ENCODE measurements around the gene NAALADL1. TPM values are rescaled to one million over a fixed set of nuclear protein-coding genes. Genes with fewer than 3 reads are reported as not detected.

The NAALADL1 gene
- polyA plus RNA-seq, 1 experiment = 38.7 TPM

DNA sequence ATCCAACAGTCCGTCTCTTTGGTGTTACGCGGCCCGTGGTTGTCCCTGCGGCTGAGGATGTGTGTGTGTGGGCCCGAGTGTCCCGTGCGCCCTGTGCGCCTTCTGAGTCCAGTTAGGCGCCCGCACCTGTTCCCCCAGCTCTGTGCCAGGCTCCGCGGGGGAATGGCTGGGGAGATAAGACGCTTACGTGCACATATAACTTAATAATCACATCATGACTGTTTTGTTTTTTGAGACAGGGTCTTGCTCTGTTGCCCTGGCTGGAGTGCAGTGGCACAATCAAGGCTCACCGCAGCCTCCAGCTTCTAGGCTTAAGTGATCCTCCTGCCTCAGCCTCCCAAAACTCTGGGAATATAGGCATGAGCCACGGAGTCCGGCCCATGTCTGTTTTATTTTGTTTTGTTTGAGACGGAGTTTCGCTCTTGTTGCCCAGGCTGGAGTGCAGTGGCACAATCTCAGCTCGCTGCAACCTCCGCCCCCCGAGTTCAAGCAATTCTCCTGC, 43.6 kb downstream of the NAALADL1 start:
- H3K36me3 ChIP-seq (ENCODE audit: control insufficient read depth, insufficient read depth, low read length) = peaks cover 3% of the 10 kb centered on the region
- CTCF ChIA-PET = interaction anchor here (0.6 to 5.4 kb wide), 43 partner anchors 8 to 308 kb away, joined by 3 to 56 read pairs (median 5); partner anchors contain the start of genes ATG2A, BATF2, CAPN1 and GPHA2
- TF ChIP-seq, protein P1, sequence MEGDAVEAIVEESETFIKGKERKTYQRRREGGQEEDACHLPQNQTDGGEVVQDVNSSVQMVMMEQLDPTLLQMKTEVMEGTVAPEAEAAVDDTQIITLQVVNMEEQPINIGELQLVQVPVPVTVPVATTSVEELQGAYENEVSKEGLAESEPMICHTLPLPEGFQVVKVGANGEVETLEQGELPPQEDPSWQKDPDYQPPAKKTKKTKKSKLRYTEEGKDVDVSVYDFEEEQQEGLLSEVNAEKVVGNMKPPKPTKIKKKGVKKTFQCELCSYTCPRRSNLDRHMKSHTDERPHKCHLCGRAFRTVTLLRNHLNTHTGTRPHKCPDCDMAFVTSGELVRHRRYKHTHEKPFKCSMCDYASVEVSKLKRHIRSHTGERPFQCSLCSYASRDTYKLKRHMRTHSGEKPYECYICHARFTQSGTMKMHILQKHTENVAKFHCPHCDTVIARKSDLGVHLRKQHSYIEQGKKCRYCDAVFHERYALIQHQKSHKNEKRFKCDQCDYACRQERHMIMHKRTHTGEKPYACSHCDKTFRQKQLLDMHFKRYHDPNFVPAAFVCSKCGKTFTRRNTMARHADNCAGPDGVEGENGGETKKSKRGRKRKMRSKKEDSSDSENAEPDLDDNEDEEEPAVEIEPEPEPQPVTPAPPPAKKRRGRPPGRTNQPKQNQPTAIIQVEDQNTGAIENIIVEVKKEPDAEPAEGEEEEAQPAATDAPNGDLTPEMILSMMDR (IDR thresholded peaks at IDR 0.05; ENCODE audit: insufficient read depth, low read depth, low read length) = no peak
- no peak for DNase-seq (ENCODE audit: low read depth)
- POLR2A ChIA-PET = interaction anchor here (0.6 kb wide), 1 partner anchor 120 kb away, joined by 3 read pairs; no protein-coding TSS in a partner anchor
- H3K4me3 ChIP-seq (ENCODE audit: low read depth, low read length) = peak overlapping the region; percentile 93
- H3K27me3 ChIP-seq (ENCODE audit: control insufficient read depth, insufficient read depth, low read length) = no peaks in the 10 kb centered on the region

DNA sequence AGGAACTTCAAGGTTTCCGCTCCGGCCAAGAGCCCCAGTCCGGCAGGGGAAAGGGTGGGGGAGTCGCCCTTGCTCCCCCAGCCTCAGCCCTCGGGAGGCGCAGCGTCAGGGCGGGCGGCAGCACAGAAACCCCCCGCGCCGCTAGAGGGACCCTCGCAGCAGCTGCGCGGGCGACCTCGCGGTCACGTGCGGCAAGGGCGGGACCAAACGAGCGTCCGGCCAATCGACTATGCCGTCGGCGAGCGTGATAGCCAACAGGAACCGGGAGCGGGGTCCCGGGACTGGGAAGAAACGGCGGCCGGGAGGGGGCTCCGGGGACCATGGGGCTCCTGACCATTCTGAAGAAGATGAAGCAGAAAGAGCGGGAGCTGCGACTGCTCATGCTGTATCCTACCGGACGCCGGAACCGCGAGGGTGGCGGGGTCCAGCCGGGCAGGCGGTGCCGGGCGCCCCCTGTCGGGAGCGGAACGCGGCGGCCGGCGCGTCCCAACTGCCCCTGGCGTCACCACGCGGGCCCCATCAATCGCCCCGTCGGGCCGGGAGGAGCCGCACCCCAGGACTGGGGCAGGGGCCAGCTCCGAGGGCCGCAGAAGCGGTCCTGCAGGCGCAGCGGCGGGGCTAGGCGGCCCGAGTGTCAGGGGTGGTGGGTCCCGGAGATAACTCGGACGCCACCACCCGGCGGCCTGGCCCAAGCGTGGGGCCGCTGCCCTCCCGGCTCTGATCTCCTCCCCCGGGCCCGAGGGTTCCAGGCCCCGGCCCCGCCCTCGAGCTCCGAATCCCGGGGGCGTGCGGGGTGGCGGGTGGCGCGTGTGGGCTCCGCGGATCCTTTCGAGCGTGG, 44.2 kb downstream of the NAALADL1 start, which contains the start of gene ARL2:
Gene ARL2 (plus strand): TSS at position 273 of the 838 bp plus-strand sequence. CDS start 48 bp downstream, at position 321.
- Histone ChIP-seq H3K36me3 (ENCODE audit: control insufficient read depth, insufficient read depth, low read length) (peaks cover 3% of the 10 kb centered on the region), H3K27me3 (ENCODE audit: control insufficient read depth, insufficient read depth, low read length) (no peaks in the 10 kb centered on the region), H3K4me3 (ENCODE audit: low read depth, low read length) (peak within 1 kb of the TSS; percentile 93)
- POLR2A ChIA-PET = interaction anchor here (0.7 kb wide), 1 partner anchor 71 kb away, joined by 3 read pairs; no protein-coding TSS in a partner anchor
- no peak for DNase-seq (ENCODE audit: low read depth)
- TF ChIP-seq, protein P1 (IDR thresholded peaks at IDR 0.05; ENCODE audit: insufficient read depth, low read depth, low read length) = peak; percentile 40
- CTCF ChIA-PET = interaction anchor here (0.6 to 5.4 kb wide), 51 partner anchors 9 to 308 kb away, joined by 3 to 56 read pairs (median 4); partner anchors contain the start of genes ATG2A, BATF2, CAPN1 and CDC42BPG

DNA sequence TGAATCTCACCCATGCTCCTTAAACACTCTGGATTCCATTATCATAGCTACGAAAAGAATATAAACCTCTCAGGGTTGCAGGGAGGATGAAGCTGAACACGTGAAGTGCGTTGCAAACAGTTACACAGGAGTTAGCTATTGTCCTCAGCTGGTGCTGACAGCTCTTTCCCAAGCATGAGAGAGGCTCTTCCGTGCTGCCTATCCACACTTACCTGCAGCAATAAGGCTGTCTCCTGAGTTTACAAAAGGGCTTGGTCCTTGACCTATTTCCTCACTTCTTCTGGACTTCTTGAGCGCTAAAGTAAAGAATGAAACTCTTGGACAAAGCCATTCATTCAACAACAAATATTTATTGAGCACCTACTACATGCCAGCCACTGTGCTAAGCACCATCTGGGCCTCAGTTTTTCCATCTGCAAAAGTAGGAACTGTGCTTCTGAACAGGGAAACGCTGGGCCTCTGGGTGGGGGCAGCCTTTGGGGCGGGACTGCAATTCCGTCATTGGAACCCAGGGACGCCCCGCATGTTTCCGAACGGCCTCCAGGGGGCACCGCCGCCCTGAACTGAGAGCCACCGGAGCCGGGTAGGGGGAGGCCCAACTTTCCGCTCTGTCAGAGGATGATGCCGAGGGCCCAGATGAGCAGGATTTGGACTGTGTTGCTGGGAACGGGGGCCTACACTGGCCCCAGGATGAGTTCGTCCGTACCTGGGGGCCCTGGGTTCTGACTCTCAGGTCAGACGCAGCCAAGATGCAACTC, 45.0 kb downstream of the NAALADL1 start:
- Histone ChIP-seq H3K36me3 (ENCODE audit: control insufficient read depth, insufficient read depth, low read length) (no peaks in the 10 kb centered on the region; the same call in none of the 2 replicates), H3K4me3 (ENCODE audit: low read depth, low read length) (peak overlapping the region; percentile 93), H3K27me3 (ENCODE audit: control insufficient read depth, insufficient read depth, low read length) (no peaks in the 10 kb centered on the region)
- no peak for DNase-seq (ENCODE audit: low read depth)
- TF ChIP-seq, protein P1 (IDR thresholded peaks at IDR 0.05; ENCODE audit: insufficient read depth, low read depth, low read length) = peak; percentile 88
- ChIA-PET POLR2A (no interaction called here), CTCF (interaction anchor here (0.6 to 5.4 kb wide), 48 partner anchors 8 to 309 kb away, joined by 3 to 56 read pairs (median 5); partner anchors contain the start of genes ATG2A, BATF2, CAPN1 and EHD1)

DNA sequence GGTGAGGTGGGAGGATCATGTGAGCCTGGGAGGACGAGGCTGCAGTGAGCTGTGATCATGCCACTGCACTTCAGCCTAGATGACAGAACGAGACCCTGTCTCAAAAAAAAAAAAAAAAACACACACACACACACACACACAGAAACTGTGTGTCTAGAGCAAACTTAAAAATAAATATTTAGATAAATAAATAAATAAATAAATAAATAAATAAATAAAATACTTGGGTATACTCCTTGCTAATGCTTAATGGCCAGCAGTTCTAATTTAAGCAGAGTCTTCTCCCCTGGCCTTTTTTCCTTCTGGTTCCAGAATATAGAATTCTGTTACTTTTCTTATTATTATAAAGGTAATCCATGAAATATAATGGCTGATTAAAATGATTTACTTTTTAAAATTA, 49.5 kb downstream of the NAALADL1 start:
- POLR2A ChIA-PET = no interaction called here
- TF ChIP-seq, protein P1 (IDR thresholded peaks at IDR 0.05; ENCODE audit: insufficient read depth, low read depth, low read length) = no peak
- DNase-seq (ENCODE audit: low read depth) = no peak
- no peak overlapping the region for H3K4me3 ChIP-seq (ENCODE audit: low read depth, low read length)
- H3K36me3 ChIP-seq (ENCODE audit: control insufficient read depth, insufficient read depth, low read length) = no peaks in the 10 kb centered on the region
- CTCF ChIA-PET = interaction anchor here (0.6 to 1.1 kb wide), 2 partner anchors 17 to 162 kb away, joined by 3 to 4 read pairs; no protein-coding TSS in a partner anchor
- no peaks in the 10 kb centered on the region for H3K27me3 ChIP-seq (ENCODE audit: control insufficient read depth, insufficient read depth, low read length)

Data from BJ (cell line).